Ramos (cell line): ENCODE measurements around the gene DCLRE1B.

Experiments
- in situ Hi-C: fragments of 300-500 bp; cut with MboI; formaldehyde crosslinking; loops from one replicate; pipeline ENCODE4 v1.14.3; 2022; ENCODE audit warnings: low sequenced_read_pairs; ENCODE audit not compliant: unreplicated experiment

DCLRE1B gene

GRCh38 chr1:113886417-113887401 lies 18.4 kb upstream of the DCLRE1B start:
- in situ Hi-C loops, result no loop called here

GRCh38 chr1:113887402-113888175 lies 17.5 kb upstream of the DCLRE1B start, which contains the start of gene BCL2L15:
TSS of gene BCL2L15 (minus strand) at chr1:113887581. CDS start at chr1:113887375, 206 bp downstream.
- in situ Hi-C loops, result no loop called here

GRCh38 chr1:113890816-113891215 lies 14.3 kb upstream of the DCLRE1B start:
- in situ Hi-C loops, result no loop called here

DNA sequence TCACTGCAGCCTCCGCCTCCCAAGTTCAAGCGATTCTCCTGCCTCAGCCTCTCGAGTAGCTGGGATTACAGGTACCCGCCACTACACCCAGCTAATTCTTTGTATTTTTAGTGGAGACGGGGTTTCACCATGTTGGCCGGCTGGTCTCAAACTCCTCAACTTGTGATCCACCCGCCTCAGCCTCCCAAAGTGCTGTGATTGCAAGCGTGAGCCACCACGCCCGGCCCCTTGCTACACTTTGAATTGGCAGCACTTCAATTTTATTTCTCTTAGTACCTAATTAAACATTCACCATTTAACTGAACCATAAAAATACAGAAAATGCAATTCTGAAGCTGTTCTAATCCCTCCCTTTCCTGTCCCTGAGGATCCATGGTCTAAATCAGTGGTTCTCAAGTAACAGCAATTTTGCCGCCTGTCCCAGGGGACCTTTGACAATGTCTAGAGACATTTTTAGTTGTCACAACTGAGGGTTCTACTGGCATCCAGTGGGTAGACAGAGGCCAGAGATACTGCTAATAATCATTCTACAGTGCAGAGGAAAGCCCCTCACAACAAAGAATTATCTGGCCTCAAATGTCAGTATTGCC lies 13.4 kb upstream of the DCLRE1B start:
- in situ Hi-C loops, result no loop called here

GRCh38 chr1:113893267-113893666 lies 11.9 kb upstream of the DCLRE1B start:
- in situ Hi-C loops, result no loop called here

GRCh38 chr1:113895098-113895497 lies 10.0 kb upstream of the DCLRE1B start:
- in situ Hi-C loops, result no loop called here

DNA sequence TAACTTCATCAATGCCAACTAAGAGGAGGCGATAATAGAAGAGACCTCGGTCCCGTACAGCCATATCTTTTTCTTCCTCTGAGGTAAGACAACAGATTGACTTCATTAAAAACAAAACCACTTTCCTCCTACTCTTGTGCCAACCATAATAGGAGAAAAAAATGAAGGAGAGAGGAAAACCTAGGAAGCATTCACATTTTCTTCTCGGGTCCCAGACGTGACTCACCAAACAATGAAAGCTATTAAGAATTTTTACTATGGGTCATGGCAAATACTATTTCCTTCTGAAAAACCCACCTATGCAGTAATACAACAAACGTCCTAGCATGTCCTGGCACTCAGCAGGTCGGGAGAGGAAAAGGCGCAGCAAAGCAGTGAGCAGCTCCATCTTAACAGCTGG lies 9.2 kb upstream of the DCLRE1B start:
- in situ Hi-C loops, result no loop called here

- in situ Hi-C loops, result no loop called here
Observed at GRCh38 chr1:113898241-113898814, 6.8 kb upstream of the DCLRE1B start.

GRCh38 chr1:113899111-113899510 lies 6.0 kb upstream of the DCLRE1B start:
- in situ Hi-C loops, result no loop called here

- in situ Hi-C loops, result loop anchor here (10.0 kb wide), 1 partner anchor 66 kb away; no protein-coding TSS in a partner anchor
Observed at GRCh38 chr1:113901191-113901590, 3.9 kb upstream of the DCLRE1B start.

- in situ Hi-C loops, result loop anchor here (10.0 kb wide), 1 partner anchor 69 kb away; no protein-coding TSS in a partner anchor
Observed at GRCh38 chr1:113903501-113904292, 1.4 kb upstream of the DCLRE1B start.

GRCh38 chr1:113904293-113904673 lies 843 bp upstream of the DCLRE1B start:
- in situ Hi-C loops, result loop anchor here (10.0 kb wide), 1 partner anchor 69 kb away; no protein-coding TSS in a partner anchor

- in situ Hi-C loops, result loop anchor here (10.0 kb wide), 1 partner anchor 71 kb away; no protein-coding TSS in a partner anchor
Observed at GRCh38 chr1:113905435-113905861, 322 bp downstream of the DCLRE1B start.

GRCh38 chr1:113912594-113913311 lies 7.6 kb downstream of the DCLRE1B start:
- in situ Hi-C loops, result no loop called here

GRCh38 chr1:113913312-113913668 lies 8.2 kb downstream of the DCLRE1B start:
- in situ Hi-C loops, result no loop called here

GRCh38 chr1:113913887-113914664 lies 8.9 kb downstream of the DCLRE1B start:
- in situ Hi-C loops, result no loop called here

DNA sequence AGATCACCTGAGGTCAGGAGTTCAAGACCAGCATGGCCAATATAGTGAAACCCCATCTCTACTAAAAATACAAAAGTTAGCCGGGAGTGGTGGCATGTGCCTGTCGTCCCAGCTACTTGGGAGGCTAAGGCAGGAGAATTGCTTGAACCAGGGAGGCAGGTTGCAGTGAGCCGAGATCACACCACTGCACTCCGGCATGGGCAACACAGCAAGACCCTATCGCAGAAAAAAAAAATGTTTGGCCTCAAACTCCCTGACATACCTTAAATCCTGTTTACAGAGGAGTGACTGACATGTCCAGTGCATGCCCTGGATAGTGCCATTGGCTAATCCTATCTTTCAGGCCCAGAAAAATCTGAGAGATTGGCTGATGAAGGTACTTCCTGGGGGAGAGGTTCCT lies 11.8 kb downstream of the DCLRE1B start:
- in situ Hi-C loops, result no loop called here
